IMR-90 (cell line): ENCODE data around the gene SYNE2. TPM values are rescaled to one million over a fixed set of nuclear protein-coding genes. Genes with fewer than 3 reads are reported as not detected.

Source experiments
- ATAC-seq: fragments of 200-7000 bp; cut with Tn5 transposase; 2 replicates; pipeline ENCODE4 v1.9.1; 2020; ENCODE audit warnings: low read depth, mild to moderate bottlenecking, moderate library complexity
- BruUV-seq: library from RNA; stranded (reverse); fragments of 400-500 nt; replicated peaks from 2 replicates; lab custom pipeline; 2021; lab: Mats Ljungman, UMichigan
- CTCF ChIA-PET: fragments of 300-600 bp; formaldehyde crosslinking; extraction: SDS; loops from one replicate; lab custom pipeline; 2021; ENCODE audit warnings: antibody characterized with exemption; lab: Yijun Ruan, JAX
- POLR2A ChIA-PET: fragments of 300-600 bp; sonication (Branson Sonifier 250); formaldehyde crosslinking; loops from one replicate; lab custom pipeline; 2022; ENCODE audit warnings: antibody characterized with exemption; ENCODE audit not compliant: unreplicated experiment; lab: Charles Lee
- DNase-seq: peaks from one replicate; pipeline ENCODE4 v3.0.0; 2013
- H2AFZ ChIP-seq: replicated peaks from 2 replicates; pipeline ENCODE3; 2013; ENCODE audit warnings: low read length, mild to moderate bottlenecking; ENCODE audit not compliant: poor library complexity
- H2AK5ac ChIP-seq: 2 replicates; pipeline ENCODE4 v1.6.1; 2013; ENCODE audit warnings: low read depth, low read length, inconsistent platforms
- H2AK9ac ChIP-seq: replicated peaks from 2 replicates; pipeline ENCODE3; 2013; ENCODE audit warnings: mild to moderate bottlenecking, low read depth, low read length, moderate library complexity; ENCODE audit not compliant: poor library complexity
- H2BK120ac ChIP-seq: 2 replicates; pipeline ENCODE4 v1.6.1; 2013; ENCODE audit warnings: low read depth, low read length, inconsistent platforms
- H2BK15ac ChIP-seq: 3 replicates; pipeline ENCODE4 v1.6.1; 2013; ENCODE audit warnings: low read depth, low read length, inconsistent platforms
- H2BK20ac ChIP-seq: 2 replicates; pipeline ENCODE4 v1.6.1; 2013; ENCODE audit warnings: low read depth, mild to moderate bottlenecking, inconsistent platforms, low read length, moderate library complexity
- H2BK5ac ChIP-seq: 2 replicates; pipeline ENCODE4 v1.6.1; 2013; ENCODE audit warnings: mild to moderate bottlenecking, low read depth, low read length, inconsistent platforms; ENCODE audit not compliant: poor library complexity, severe bottlenecking
- H3K14ac ChIP-seq: replicated peaks from 2 replicates; pipeline ENCODE4 v1.6.1; 2013; ENCODE audit warnings: low read depth, low read length, inconsistent platforms
- H3K18ac ChIP-seq: 2 replicates; pipeline ENCODE4 v1.6.1; 2013; ENCODE audit warnings: low read depth, low read length, control low read depth
- H3K23ac ChIP-seq: 2 replicates; pipeline ENCODE4 v1.6.1; 2013; ENCODE audit warnings: low read depth, low read length, inconsistent platforms
- H3K27ac ChIP-seq: 2 replicates; pipeline ENCODE4 v1.5.1; 2013; ENCODE audit warnings: mild to moderate bottlenecking, control low read depth, low read length; ENCODE audit not compliant: insufficient read depth
- H3K27me3 ChIP-seq: 2 replicates; pipeline ENCODE4 v1.6.1; 2013; ENCODE audit warnings: low read length; ENCODE audit not compliant: control insufficient read depth, insufficient read depth
- H3K36me3 ChIP-seq: 2 replicates; pipeline ENCODE4 v1.6.1; 2013; ENCODE audit warnings: low read length, mixed read lengths; ENCODE audit not compliant: control insufficient read depth, insufficient read depth
- H3K4ac ChIP-seq: 2 replicates; pipeline ENCODE4 v1.6.1; 2013; ENCODE audit warnings: low read depth, low read length, inconsistent platforms
- H3K4me1 ChIP-seq: 2 replicates; pipeline ENCODE4 v1.6.1; 2013; ENCODE audit warnings: low read length, mixed read lengths; ENCODE audit not compliant: control insufficient read depth, insufficient read depth
- H3K4me2 ChIP-seq: 2 replicates; pipeline ENCODE4 v1.6.1; 2013; ENCODE audit warnings: low read depth, mild to moderate bottlenecking, control low read depth, low read length, moderate library complexity
- H3K4me3 ChIP-seq: 2 replicates; pipeline ENCODE4 v1.5.1; 2013; ENCODE audit warnings: low read depth, mild to moderate bottlenecking, control low read depth, low read length, moderate library complexity; ENCODE audit not compliant: insufficient read depth
- H3K56ac ChIP-seq: 2 replicates; pipeline ENCODE4 v1.6.1; 2013; ENCODE audit warnings: low read length, inconsistent platforms; ENCODE audit not compliant: insufficient read depth; ENCODE audit errors: extremely low read depth
- H3K79me1 ChIP-seq, 2 experiments: 2 replicates each; pipeline ENCODE4 v1.6.1; 2013; ENCODE audit warnings: low read length in 2 of 2, inconsistent platforms in 1 of 2, low read depth in 1 of 2
- H3K9ac ChIP-seq: 2 replicates; pipeline ENCODE4 v1.6.1; 2013; ENCODE audit warnings: low read depth, low read length, control low read depth
- H3K9me1 ChIP-seq: 2 replicates; pipeline ENCODE4 v1.6.1; 2013; ENCODE audit warnings: low read length, inconsistent platforms; ENCODE audit not compliant: insufficient read depth
- H3K9me3 ChIP-seq: 2 replicates; pipeline ENCODE4 v1.6.1; 2013; ENCODE audit warnings: low read length; ENCODE audit not compliant: control insufficient read depth, insufficient read depth
- H4K20me1 ChIP-seq: 2 replicates; pipeline ENCODE4 v1.6.1; 2013; ENCODE audit warnings: low read length, inconsistent platforms; ENCODE audit not compliant: insufficient read depth
- H4K5ac ChIP-seq: 2 replicates; pipeline ENCODE4 v1.6.1; 2013; ENCODE audit warnings: mild to moderate bottlenecking, low read depth, low read length, control low read depth
- H4K8ac ChIP-seq, 2 experiments: 2 replicates each; pipeline ENCODE4 v1.6.1; 2013; ENCODE audit warnings: low read depth in 2 of 2, low read length in 2 of 2, control low read depth in 1 of 2, inconsistent platforms in 1 of 2
- H4K91ac ChIP-seq: 2 replicates; pipeline ENCODE4 v1.6.1; 2013; ENCODE audit warnings: low read depth, low read length, inconsistent platforms; ENCODE audit not compliant: insufficient read depth
- CEBPB ChIP-seq: IDR thresholded peaks from 2 replicates; pipeline ENCODE4 v1.6.1; 2012; ENCODE audit warnings: low read depth, low read length, improper control_type of control experiment
- CHD1 ChIP-seq: IDR thresholded peaks from 2 replicates; pipeline ENCODE4 v1.6.1; 2012; ENCODE audit warnings: low read depth, low read length, improper control_type of control experiment
- WGBS, 2 experiments: methylation state at CpG; one replicate each; pipeline versions ENCODE4 v1.1.5 to v1.1.7; 2013; ENCODE audit warnings: missing lambda C conversion rate in 2 of 2; ENCODE audit not compliant: insufficient read length in 1 of 2; ENCODE audit errors: extremely low coverage in 2 of 2; 5-methylcytosine and 5-hydroxymethylcytosine counted together
- dilution Hi-C: fragments of 300-500 bp; cut with HindIII; formaldehyde crosslinking; loops from one replicate; pipeline ENCODE4 v1.14.3; 2018; ENCODE audit warnings: low sequenced_read_pairs; ENCODE audit not compliant: unreplicated experiment
- in situ Hi-C: fragments of 300-500 bp; cut with MboI; formaldehyde crosslinking; loops from 3 replicates; pipeline ENCODE4 v1.14.3; 2019; ENCODE audit warnings: low sequenced_read_pairs, inconsistent platforms, mixed read lengths
- intact Hi-C: fragments of 100-400 bp; cut with micrococcal nuclease; formaldehyde crosslinking; loops from 2 replicates; pipeline ENCODE4 v1.10.0; 2022
- polyA plus RNA-seq, 3 experiments: library from polyadenylated mRNA; depleted of rRNA; stranded (reverse); fragments of >200 nt; gene quantifications; 2 replicates each; pipeline ENCODE4 v1.2.3, GENCODE V29; 2012; ENCODE audit warnings: low replicate concordance in 1 of 3
- total RNA-seq: library from RNA; depleted of rRNA; stranded (reverse); fragments of >200 nt; gene quantifications from 2 replicates; pipeline ENCODE4 v1.2.3, GENCODE V29; 2012

SYNE2 gene
- total and polyA plus RNA-seq, 2 of the 4 experiments (the other 2 are of a cell fraction): 5.2 to 28.9 TPM

DNA sequence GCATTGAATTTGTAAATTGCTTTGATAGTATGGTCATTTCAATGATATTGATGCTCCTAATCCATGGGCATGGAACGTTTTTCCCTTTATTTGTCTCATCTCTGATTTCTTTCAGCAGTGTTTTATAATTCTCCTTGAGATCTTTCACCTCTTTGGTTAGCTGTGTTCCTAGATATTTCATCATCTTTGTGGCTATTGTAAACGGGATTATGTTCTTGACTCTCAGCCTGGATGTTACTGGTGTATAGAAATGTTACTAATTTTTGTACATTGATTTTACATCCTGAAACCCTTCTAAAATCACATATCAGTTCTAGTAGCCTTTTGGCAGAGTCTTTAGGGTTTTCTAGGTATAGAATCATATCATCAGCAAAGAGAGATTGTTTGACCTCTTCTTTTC is 52.6 kb downstream of the SYNE2 start:
- Histone ChIP-seq H2BK120ac (no peak overlapping the region), H4K91ac (no peak overlapping the region), H3K4ac (no peak overlapping the region), H3K4me3 (no peak overlapping the region), H3K14ac (no peak overlapping the region), H3K4me1 (peaks cover 7% of the 10 kb centered on the region), H2BK20ac (no peak overlapping the region), H3K4me2 (no peak overlapping the region), H3K9me3 (no peaks in the 10 kb centered on the region), H3K36me3 (no peaks in the 10 kb centered on the region), H2AFZ (no peak overlapping the region), H4K5ac (no peak overlapping the region), H4K8ac (no peak overlapping the region), H3K79me1 (no peaks in the 10 kb centered on the region; a peak in 1 of 4 replicates), H3K18ac (no peak overlapping the region), H4K20me1 (no peaks in the 10 kb centered on the region), H3K9ac (no peak overlapping the region), H3K27me3 (no peaks in the 10 kb centered on the region), H2AK9ac (no peak overlapping the region), H3K27ac (no peak overlapping the region), H2BK5ac (no peak overlapping the region), H3K56ac (no peak overlapping the region), H3K9me1 (no peaks in the 10 kb centered on the region; the same call in 1 of the 2 replicates), H2AK5ac (no peak overlapping the region), H2BK15ac (no peak overlapping the region), H3K23ac (no peak overlapping the region)
- BruUV-seq: no TSS peak
- in situ Hi-C loops: no loop called here
- POLR2A ChIA-PET: no interaction called here
- DNase-seq: no peak
- dilution Hi-C loops: no loop called here
- ATAC-seq: no peak
- TF ChIP-seq CEBPB (0 out of 2 replicates have a peak, but pooled peaks have one; percentile 10), CHD1 (no peak)
- CTCF ChIA-PET: no interaction called here
- no CpG with 5 or more reads among the region's 2 CpGs for WGBS, 2 experiments
- intact Hi-C loops: no loop called here
